Lung (tissue), 12 donors: Measurements from ENCODE around the gene TSSC4. TPM values are rescaled to one million over a fixed set of nuclear protein-coding genes. Genes with fewer than 3 reads are reported as not detected.

Source experiments
- ATAC-seq: fragments of 200-7000 bp; cut with Tn5 transposase; one replicate; pipeline ENCODE4 v1.9.1; 2020; ENCODE audit warnings: moderate number of reproducible peaks; ENCODE audit not compliant: insufficient read depth, low FRiP score
- DNase-seq, 3 donors: peaks; one replicate each; pipeline ENCODE4 v3.0.0-alpha.2; 2013 to 2017
- H3K27ac ChIP-seq, 2 donors: one replicate each; pipeline ENCODE4 v1.5.1; 2013; ENCODE audit warnings: mild to moderate bottlenecking in 2 of 2, moderate library complexity in 2 of 2, control low read depth in 1 of 2, inconsistent platforms in 1 of 2, low read depth in 1 of 2, low read length in 1 of 2
- H3K27me3 ChIP-seq, 3 donors: one replicate each; pipeline ENCODE4 v1.5.1; 2013; ENCODE audit warnings: low read length in 2 of 3; ENCODE audit not compliant: control insufficient read depth in 3 of 3, insufficient read depth in 3 of 3
- H3K36me3 ChIP-seq, 4 donors: one replicate each; pipeline ENCODE4 v1.5.1; 2013; ENCODE audit warnings: low read length in 4 of 4, mild to moderate bottlenecking in 1 of 4, moderate library complexity in 1 of 4; ENCODE audit not compliant: control insufficient read depth in 4 of 4, insufficient read depth in 4 of 4
- H3K4me1 ChIP-seq, 5 donors: one replicate each; pipeline ENCODE4 v1.5.1; 2013; ENCODE audit warnings: low read length in 5 of 5, mild to moderate bottlenecking in 2 of 5, moderate library complexity in 1 of 5; ENCODE audit not compliant: control insufficient read depth in 5 of 5, insufficient read depth in 5 of 5
- H3K4me3 ChIP-seq: one replicate; pipeline ENCODE4 v1.5.1; 2013; ENCODE audit warnings: mild to moderate bottlenecking, control low read depth, moderate library complexity
- H3K9ac ChIP-seq, 2 donors: one replicate each; pipeline ENCODE4 v1.5.1; 2013; ENCODE audit warnings: low read length in 2 of 2, control low read depth in 1 of 2; ENCODE audit not compliant: insufficient read depth in 1 of 2
- H3K9me3 ChIP-seq, 4 donors: one replicate each; pipeline ENCODE4 v1.5.1; 2013; ENCODE audit warnings: low read length in 3 of 4, mild to moderate bottlenecking in 1 of 4, moderate library complexity in 1 of 4; ENCODE audit not compliant: control insufficient read depth in 4 of 4, insufficient read depth in 3 of 4
- WGBS, 2 donors: extraction: QIAGEN DNeasy Blood & Tissue Kit; methylation state at CpG; one replicate each; pipeline ENCODE4 v1.1.7; 2013; 5-methylcytosine and 5-hydroxymethylcytosine counted together
- polyA plus RNA-seq, 2 donors: library from polyadenylated mRNA; stranded (reverse); fragments of 200-250 nt; gene quantifications; one replicate each; pipeline ENCODE4 v1.2.1, GENCODE V29; 2013
- total RNA-seq, 2 donors: library from RNA; depleted of rRNA in 1 of 2; stranded (reverse); fragments of >200 nt in 1 of 2; gene quantifications; one replicate each; pipeline ENCODE4 v1.2.1, GENCODE V29; 2014 to 2021
- TF ChIP-seq, protein P1 (sequence below): IDR thresholded peaks from 2 replicates; pipeline ENCODE4 v1.5.1; 2012; ENCODE audit warnings: mild to moderate bottlenecking; ENCODE audit errors: control extremely low read depth, extremely low read depth
- donor health status: control.
- donor health status: control.
- donor health status: Bipolar disorder and iron deficiency.
- donor health status: healthy.
- donor health status: DM: yes; HTN: yes; CAD: no.

TSSC4 gene
- total and polyA plus RNA-seq, 4 donors: 25.1 to 56.5 (median 49.8) TPM

- H3K9me3 ChIP-seq: no peaks in the 10 kb centered on the region
- H3K36me3 ChIP-seq: no peaks in the 10 kb centered on the region
- H3K4me1 ChIP-seq: no peaks in the 10 kb centered on the region
- no peaks in the 10 kb centered on the region for H3K27me3 ChIP-seq
- H3K4me3 ChIP-seq: no peak overlapping the region
- H3K27ac ChIP-seq: no peak overlapping the region
- ATAC-seq: no peak
- DNase-seq: no peak
- H3K9ac ChIP-seq: no peak overlapping the region
- WGBS, 2 donors: 94 to 95% methylated on average over 9 of the region's 9 CpGs
- TF ChIP-seq, protein P1, sequence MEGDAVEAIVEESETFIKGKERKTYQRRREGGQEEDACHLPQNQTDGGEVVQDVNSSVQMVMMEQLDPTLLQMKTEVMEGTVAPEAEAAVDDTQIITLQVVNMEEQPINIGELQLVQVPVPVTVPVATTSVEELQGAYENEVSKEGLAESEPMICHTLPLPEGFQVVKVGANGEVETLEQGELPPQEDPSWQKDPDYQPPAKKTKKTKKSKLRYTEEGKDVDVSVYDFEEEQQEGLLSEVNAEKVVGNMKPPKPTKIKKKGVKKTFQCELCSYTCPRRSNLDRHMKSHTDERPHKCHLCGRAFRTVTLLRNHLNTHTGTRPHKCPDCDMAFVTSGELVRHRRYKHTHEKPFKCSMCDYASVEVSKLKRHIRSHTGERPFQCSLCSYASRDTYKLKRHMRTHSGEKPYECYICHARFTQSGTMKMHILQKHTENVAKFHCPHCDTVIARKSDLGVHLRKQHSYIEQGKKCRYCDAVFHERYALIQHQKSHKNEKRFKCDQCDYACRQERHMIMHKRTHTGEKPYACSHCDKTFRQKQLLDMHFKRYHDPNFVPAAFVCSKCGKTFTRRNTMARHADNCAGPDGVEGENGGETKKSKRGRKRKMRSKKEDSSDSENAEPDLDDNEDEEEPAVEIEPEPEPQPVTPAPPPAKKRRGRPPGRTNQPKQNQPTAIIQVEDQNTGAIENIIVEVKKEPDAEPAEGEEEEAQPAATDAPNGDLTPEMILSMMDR: no peak
Measured at GRCh38 chr11:2359557-2359956, 41.0 kb upstream of the TSSC4 start.

DNA sequence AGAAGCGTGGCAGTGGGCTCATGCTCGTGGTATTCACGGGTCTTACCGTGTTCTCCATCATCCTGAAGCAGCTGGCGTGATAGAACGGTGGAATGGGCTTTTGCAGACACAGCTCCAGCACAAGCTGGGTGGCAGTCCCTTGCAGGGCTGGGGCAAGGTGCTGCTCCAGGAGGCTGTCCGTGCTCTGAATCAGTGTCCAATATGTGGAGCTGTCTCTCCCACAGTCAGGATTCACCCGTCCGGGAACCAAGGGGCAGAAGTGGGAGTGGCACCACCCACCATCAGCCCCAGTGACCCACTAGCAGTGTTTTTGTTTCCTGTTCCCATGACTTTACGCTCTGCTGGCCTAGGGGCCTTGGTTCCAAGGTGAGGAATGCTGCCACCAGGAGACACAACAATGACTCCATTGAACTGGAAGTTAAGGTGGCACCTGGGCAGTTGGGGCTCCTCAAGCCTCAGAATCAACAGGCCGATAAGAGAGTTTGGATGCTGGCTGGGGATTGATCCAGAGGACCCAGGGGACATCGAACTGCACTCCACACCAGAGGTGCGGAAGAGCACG, 40.4 kb upstream of the TSSC4 start:
- no peak overlapping the region for H3K9ac ChIP-seq
- H3K27ac ChIP-seq: no peak overlapping the region
- H3K4me3 ChIP-seq: no peak overlapping the region
- DNase-seq (no peak), ATAC-seq (no peak)
- no peaks in the 10 kb centered on the region for H3K4me1 ChIP-seq
- no peaks in the 10 kb centered on the region for H3K27me3 ChIP-seq
- 93 to 94% methylated on average over 14 of the region's 14 CpGs for WGBS, 2 donors
- no peaks in the 10 kb centered on the region for H3K9me3 ChIP-seq
- H3K36me3 ChIP-seq: no peaks in the 10 kb centered on the region
- TF ChIP-seq, protein P1: no peak

DNA sequence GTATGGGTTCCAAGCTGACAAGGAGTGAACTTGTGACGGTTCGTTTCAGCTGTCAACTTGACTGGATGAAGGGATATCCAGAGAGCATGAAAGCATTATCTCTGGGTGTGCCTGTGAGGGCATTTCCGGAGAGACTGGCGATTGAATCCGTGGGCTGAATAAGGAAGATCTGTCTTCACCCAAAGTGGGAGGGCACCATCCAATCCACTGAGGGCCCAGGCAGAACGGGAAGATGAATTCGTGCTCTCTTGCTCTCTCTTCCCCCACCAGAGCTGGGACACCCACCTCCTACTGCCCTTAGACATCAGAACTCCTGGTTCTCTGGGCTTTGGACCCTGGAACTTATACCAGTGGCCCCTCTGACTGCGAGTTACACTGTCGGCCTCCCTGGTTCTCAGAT, 39.0 kb upstream of the TSSC4 start:
- no peaks in the 10 kb centered on the region for H3K9me3 ChIP-seq
- ATAC-seq: no peak
- peaks cover 0 to 11% (median 6%) of the 10 kb centered on the region in 5 donors for H3K4me1 ChIP-seq
- H3K27ac ChIP-seq: no peak overlapping the region
- no peak for DNase-seq
- TF ChIP-seq, protein P1: no peak
- no peaks in the 10 kb centered on the region for H3K36me3 ChIP-seq
- no peak overlapping the region for H3K9ac ChIP-seq
- no peak overlapping the region for H3K4me3 ChIP-seq
- WGBS, 2 donors: 72 to 87% methylated on average over 9 of the region's 9 CpGs
- H3K27me3 ChIP-seq: no peaks in the 10 kb centered on the region

DNA sequence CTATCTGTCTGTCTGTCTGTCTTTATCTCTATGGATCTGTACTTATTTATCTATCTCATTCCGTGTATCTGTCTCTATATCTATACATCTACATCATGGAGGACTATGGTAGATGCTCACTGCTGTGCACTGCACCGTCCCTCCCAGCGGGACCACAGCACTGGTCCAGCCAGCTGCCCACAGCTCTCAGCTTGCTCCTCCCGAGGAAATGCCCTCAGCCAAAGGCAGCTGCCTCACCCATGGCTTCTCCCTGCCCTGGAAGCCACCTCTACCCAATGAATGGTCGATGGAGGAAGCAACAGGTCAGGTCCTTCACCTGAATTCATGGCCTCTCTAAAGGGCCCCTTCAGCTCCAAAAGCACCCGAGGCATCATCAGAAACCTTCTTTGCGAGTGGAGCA, 38.1 kb upstream of the TSSC4 start:
- Histone ChIP-seq H3K27me3 (no peaks in the 10 kb centered on the region), H3K9me3 (no peaks in the 10 kb centered on the region), H3K4me1 (peaks cover 0 to 19% (median 6%) of the 10 kb centered on the region in 5 donors), H3K36me3 (no peaks in the 10 kb centered on the region), H3K4me3 (no peak overlapping the region), H3K27ac (no peak overlapping the region), H3K9ac (no peak overlapping the region)
- TF ChIP-seq, protein P1: no peak
- 89 to 93% methylated on average over 7 of the region's 7 CpGs for WGBS, 2 donors
- ATAC-seq (no peak), DNase-seq (no peak)
